GM18858 (cell line): ENCODE measurements around the gene MED15.
"Not testable (repeated sequence)": the region's sequence is repeated elsewhere in the genome, so short reads cannot be mapped to it uniquely, and the experiment has no call there.

Source experiments
- ATAC-seq: cut with Tn5 transposase; IDR thresholded peaks from one replicate; pipeline ENCODE4 v1.9.1; 2021; ENCODE audit not compliant: unreplicated experiment

Gene MED15

GRCh38 chr22:20619045-20619892 is 111.9 kb downstream of the MED15 start:
- ATAC-seq = no peak

GRCh38 chr22:20619893-20620194 is 112.4 kb downstream of the MED15 start:
- ATAC-seq = not testable (repeated sequence)

GRCh38 chr22:20621162-20621561 is 113.8 kb downstream of the MED15 start:
- no peak for ATAC-seq

GRCh38 chr22:20622650-20623339 is 115.4 kb downstream of the MED15 start:
- no peak for ATAC-seq

GRCh38 chr22:20624161-20624616 is 116.8 kb downstream of the MED15 start:
- ATAC-seq = peak; percentile 68

GRCh38 chr22:20625270-20625669 is 117.9 kb downstream of the MED15 start:
- ATAC-seq = no peak

- ATAC-seq = no peak
Observed at GRCh38 chr22:20626811-20627210, 119.4 kb downstream of the MED15 start.

GRCh38 chr22:20627432-20627831 is 120.0 kb downstream of the MED15 start:
- no peak for ATAC-seq

GRCh38 chr22:20628081-20628939 is 120.9 kb downstream of the MED15 start:
- ATAC-seq = no peak

GRCh38 chr22:20629401-20629800 is 122.0 kb downstream of the MED15 start:
- ATAC-seq = no peak

GRCh38 chr22:20630873-20631617 is 123.6 kb downstream of the MED15 start:
- no peak for ATAC-seq

GRCh38 chr22:20632082-20632481 is 124.7 kb downstream of the MED15 start:
- ATAC-seq = no peak

GRCh38 chr22:20632518-20632917 is 125.1 kb downstream of the MED15 start:
- ATAC-seq = no peak

- no peak for ATAC-seq
Observed at GRCh38 chr22:20634560-20635226, 127.3 kb downstream of the MED15 start.

GRCh38 chr22:20635227-20635591 is 127.8 kb downstream of the MED15 start:
- ATAC-seq = no peak

GRCh38 chr22:20636075-20636812 is 128.8 kb downstream of the MED15 start:
- no peak for ATAC-seq

GRCh38 chr22:20636945-20637344 is 129.5 kb downstream of the MED15 start:
- no peak for ATAC-seq
